ENCODE measurements around the gene HS3ST6.

HS3ST6 gene

DNA sequence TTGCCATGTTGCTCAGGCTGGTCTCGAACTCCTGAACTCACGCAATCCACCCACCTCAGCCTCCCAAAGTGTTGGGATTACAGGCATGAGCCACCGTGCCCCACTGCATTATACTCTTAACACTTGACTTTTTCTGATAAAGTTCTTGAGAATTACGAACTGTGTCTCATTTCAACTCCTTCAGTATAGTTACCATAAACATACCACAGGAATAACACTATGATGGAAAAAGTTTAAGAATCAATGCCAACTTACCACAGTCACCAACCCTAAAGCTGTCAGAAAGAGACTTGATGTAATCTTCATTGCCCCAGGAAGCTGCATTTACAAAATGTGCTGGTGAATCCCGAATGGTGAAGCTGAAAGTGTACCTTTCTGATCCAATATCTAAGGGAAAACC lies 56.5 kb downstream of the HS3ST6 start:
- H3K79me2 ChIP-seq (ENCODE audit: insufficient read depth, low read length) = no peaks in the 10 kb centered on the region
- no peak overlapping the region for H3K27ac ChIP-seq (ENCODE audit: low read depth, low read length, poor library complexity, severe bottlenecking)
- no peaks in the 10 kb centered on the region for H3K36me3 ChIP-seq (ENCODE audit: insufficient read depth, low read length)
- H3K27me3 ChIP-seq (ENCODE audit: insufficient read depth, low read length) = no peaks in the 10 kb centered on the region
- no peaks in the 10 kb centered on the region for H3F3A ChIP-seq (ENCODE audit: insufficient read depth, low read length)
- no peaks in the 10 kb centered on the region for H3K4me1 ChIP-seq (ENCODE audit: insufficient read depth, low read length, severe bottlenecking)
- no peak overlapping the region for H3K9ac ChIP-seq (ENCODE audit: low read length)
- no peaks in the 10 kb centered on the region for H4K20me1 ChIP-seq (ENCODE audit: insufficient read depth, low read length)
- H3K9me3 ChIP-seq (ENCODE audit: low read length) = no peaks in the 10 kb centered on the region
- H3K4me3 ChIP-seq (ENCODE audit: low read depth, low read length, poor library complexity, severe bottlenecking) = no peak overlapping the region
- no peaks in the 10 kb centered on the region for H3K9me2 ChIP-seq (ENCODE audit: low read depth, low read length)
- H3K4me2 ChIP-seq (ENCODE audit: low read length) = no peak overlapping the region
- TF ChIP-seq, protein P1, sequence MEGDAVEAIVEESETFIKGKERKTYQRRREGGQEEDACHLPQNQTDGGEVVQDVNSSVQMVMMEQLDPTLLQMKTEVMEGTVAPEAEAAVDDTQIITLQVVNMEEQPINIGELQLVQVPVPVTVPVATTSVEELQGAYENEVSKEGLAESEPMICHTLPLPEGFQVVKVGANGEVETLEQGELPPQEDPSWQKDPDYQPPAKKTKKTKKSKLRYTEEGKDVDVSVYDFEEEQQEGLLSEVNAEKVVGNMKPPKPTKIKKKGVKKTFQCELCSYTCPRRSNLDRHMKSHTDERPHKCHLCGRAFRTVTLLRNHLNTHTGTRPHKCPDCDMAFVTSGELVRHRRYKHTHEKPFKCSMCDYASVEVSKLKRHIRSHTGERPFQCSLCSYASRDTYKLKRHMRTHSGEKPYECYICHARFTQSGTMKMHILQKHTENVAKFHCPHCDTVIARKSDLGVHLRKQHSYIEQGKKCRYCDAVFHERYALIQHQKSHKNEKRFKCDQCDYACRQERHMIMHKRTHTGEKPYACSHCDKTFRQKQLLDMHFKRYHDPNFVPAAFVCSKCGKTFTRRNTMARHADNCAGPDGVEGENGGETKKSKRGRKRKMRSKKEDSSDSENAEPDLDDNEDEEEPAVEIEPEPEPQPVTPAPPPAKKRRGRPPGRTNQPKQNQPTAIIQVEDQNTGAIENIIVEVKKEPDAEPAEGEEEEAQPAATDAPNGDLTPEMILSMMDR (IDR thresholded peaks at IDR 0.05; ENCODE audit: low read length) = no peak
- TF ChIP-seq EZH2 (IDR thresholded peaks at IDR 0.05; ENCODE audit: borderline replicate concordance, low read length) = no peak
- no peak overlapping the region for H2AFZ ChIP-seq (ENCODE audit: low read length)
